HepG2 (cell line): ENCODE results near the gene MTHFS. TPM values are rescaled to one million over a fixed set of nuclear protein-coding genes. Genes with fewer than 3 reads are reported as not detected.

Source experiments
- ARID2 ChIP-seq: sonication (generic); formaldehyde crosslinking; IDR thresholded peaks from 2 replicates; pipeline ENCODE4 v1.8.1; 2022; ENCODE audit warnings: mild to moderate bottlenecking, missing genetic modification reagents, borderline replicate concordance
- ATAD3A ChIP-seq: sonication (generic); formaldehyde crosslinking; IDR thresholded peaks from 2 replicates; pipeline ENCODE4 v1.4.0; 2020; ENCODE audit warnings: missing genetic modification reagents
- ATF1 ChIP-seq: IDR thresholded peaks from 2 replicates; pipeline ENCODE4 v1.6.1; 2016; ENCODE audit warnings: mild to moderate bottlenecking, control low read depth
- DMTF1 ChIP-seq: sonication (generic); formaldehyde crosslinking; IDR thresholded peaks from 2 replicates; pipeline ENCODE4 v1.4.0; 2020; ENCODE audit warnings: mild to moderate bottlenecking, missing genetic modification reagents
- EP300 ChIP-seq, 3 experiments: sonication (generic) in 1 of 3; formaldehyde crosslinking in 1 of 3; IDR thresholded peaks; 2 replicates each; pipeline versions ENCODE4 v1.5.1 to v1.6.1; 2011 to 2020; ENCODE audit warnings: low read depth in 2 of 3, low read length in 2 of 3, borderline replicate concordance in 1 of 3, improper control_type of control experiment in 1 of 3, mild to moderate bottlenecking in 1 of 3, missing genetic modification reagents in 1 of 3, moderate library complexity in 1 of 3
- JUNB ChIP-seq: sonication (generic); formaldehyde crosslinking; IDR thresholded peaks from 2 replicates; pipeline ENCODE4 v1.8.0; 2022; ENCODE audit warnings: missing genetic modification reagents, mild to moderate bottlenecking, borderline replicate concordance
- SKI ChIP-seq: fragments of 450-650 bp; IDR thresholded peaks from one replicate; pipeline ENCODE4 v1.6.1; 2018; ENCODE audit warnings: mild to moderate bottlenecking; ENCODE audit not compliant: partially characterized antibody
- THAP7 ChIP-seq: sonication (generic); formaldehyde crosslinking; IDR thresholded peaks from 2 replicates; pipeline ENCODE4 v1.8.1; 2023; ENCODE audit warnings: mild to moderate bottlenecking, missing genetic modification reagents
- U2AF2 ChIP-seq: fragments of 200-400 bp; formaldehyde crosslinking; IDR thresholded peaks from 2 replicates; pipeline ENCODE4 v1.6.1; 2017; ENCODE audit warnings: low read depth, mild to moderate bottlenecking, low read length
- ZNF282 ChIP-seq: fragments of 450-650 bp; IDR thresholded peaks from 2 replicates; pipeline ENCODE4 v1.6.1; 2018; ENCODE audit not compliant: partially characterized antibody
- ZNF3 ChIP-seq: IDR thresholded peaks from 2 replicates; pipeline ENCODE4 v1.7.0; 2017; ENCODE audit warnings: inconsistent platforms
- ZNF333 ChIP-seq: sonication (generic); formaldehyde crosslinking; IDR thresholded peaks from 2 replicates; pipeline ENCODE4 v1.4.0; 2020; ENCODE audit warnings: mild to moderate bottlenecking, missing genetic modification reagents, borderline replicate concordance
- ZNF572 ChIP-seq: sonication (generic); formaldehyde crosslinking; IDR thresholded peaks from 2 replicates; pipeline ENCODE4 v1.5.1; 2020; ENCODE audit warnings: mild to moderate bottlenecking, missing genetic modification reagents
- ZNF597 ChIP-seq: sonication (generic); formaldehyde crosslinking; IDR thresholded peaks from 2 replicates; pipeline ENCODE4 v1.5.0; 2020; ENCODE audit warnings: missing genetic modification reagents
- ZNF720 ChIP-seq: sonication (generic); formaldehyde crosslinking; IDR thresholded peaks from 2 replicates; pipeline ENCODE4 v1.4.0; 2020; ENCODE audit warnings: missing genetic modification reagents
- ZNF761 ChIP-seq: sonication (generic); formaldehyde crosslinking; conservative IDR thresholded peaks from 2 replicates; pipeline ENCODE4 v1.4.0; 2020; ENCODE audit warnings: mild to moderate bottlenecking, missing genetic modification reagents
- ZNF781 ChIP-seq: sonication (generic); formaldehyde crosslinking; IDR thresholded peaks from 2 replicates; pipeline ENCODE4 v1.5.1; 2020; ENCODE audit warnings: borderline replicate concordance, mild to moderate bottlenecking, missing genetic modification reagents; ENCODE audit errors: not compliant biosample characterization
- ZSCAN30 ChIP-seq: sonication (generic); formaldehyde crosslinking; IDR thresholded peaks from 2 replicates; pipeline ENCODE4 v1.5.0; 2020; ENCODE audit warnings: mild to moderate bottlenecking, missing genetic modification reagents
- polyA plus RNA-seq, 8 experiments: library from polyadenylated mRNA; depleted of rRNA in 3 of 8; stranded (reverse) in 7 of 8; unstranded in 1 of 8; fragments of >200 nt; fragmentation: Illumina TruSeq in 4 of 8; extraction: Trizol in 4 of 8; gene quantifications; 2 replicates each; pipeline versions ENCODE4 v1.2.1 to v1.2.3, GENCODE V29; 2011 to 2016; ENCODE audit warnings: low read depth in 4 of 8, missing spikeins in 1 of 8, mixed read lengths in 1 of 8; ENCODE audit not compliant: insufficient read depth in 1 of 8
- total RNA-seq, 5 experiments: library from RNA; depleted of rRNA; stranded (reverse); fragments of >200 nt; fragmentation: Illumina TruSeq; extraction: Trizol; gene quantifications; 2 replicates each; pipeline ENCODE4 v1.2.3, GENCODE V29; 2016; ENCODE audit warnings: low read depth in 1 of 5
- TF ChIP-seq, protein P1 (sequence below): sonication (generic); formaldehyde crosslinking; IDR thresholded peaks from 2 replicates; pipeline ENCODE4 v1.9.0; 2022; ENCODE audit warnings: low read depth, missing genetic modification reagents
- TF ChIP-seq, protein P2 (sequence below): sonication (generic); formaldehyde crosslinking; IDR thresholded peaks from 2 replicates; pipeline ENCODE4 v1.4.0; 2020; ENCODE audit warnings: missing genetic modification reagents, mild to moderate bottlenecking, borderline replicate concordance
- TF ChIP-seq, protein P3 (sequence below), 2 experiments: sonication (generic) in 1 of 2; formaldehyde crosslinking in 1 of 2; IDR thresholded peaks; 2 replicates each; pipeline versions ENCODE4 v1.4.0 to v1.6.1; 2018 to 2020; ENCODE audit warnings: missing genetic modification reagents in 2 of 2, borderline replicate concordance in 1 of 2, low read depth in 1 of 2, mild to moderate bottlenecking in 1 of 2, missing biosample characterization in 1 of 2

MTHFS gene
- total and polyA plus RNA-seq, 2 of the 13 experiments (the other 11 are each of a cell fraction or from before 2014, with no cell fraction given) = 37.0 to 49.7 TPM

DNA sequence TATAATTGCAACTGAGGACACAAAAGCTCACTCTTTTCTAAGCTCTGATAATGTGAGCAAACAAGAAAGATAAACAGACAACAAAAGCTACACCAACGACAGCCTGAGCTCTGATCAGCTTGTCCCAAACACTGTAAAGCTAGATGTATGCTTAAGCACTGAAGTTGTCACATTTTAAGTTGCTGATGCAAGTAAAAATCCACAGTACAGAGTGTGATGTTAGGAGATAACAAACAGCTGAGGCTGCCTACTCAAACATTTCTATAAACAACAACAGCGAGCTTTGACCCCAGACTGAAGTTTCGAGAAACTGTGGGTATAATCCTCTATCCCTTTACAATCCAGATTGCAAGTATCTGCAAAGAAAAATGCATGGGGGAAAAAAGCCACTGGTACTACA, 10.7 kb downstream of the MTHFS start (continued):
- no peak for TF ChIP-seq SKI
- no peak for TF ChIP-seq ATAD3A (CRISPR knock-in tag)
- no peak for TF ChIP-seq ZNF781
- TF ChIP-seq ZNF761 (CRISPR knock-in tag) = no peak
- no peak for TF ChIP-seq ZNF3 (CRISPR knock-in tag)
- TF ChIP-seq ZNF282 = no peak
- peak in 1 of 2 experiments; percentile 78; a peak in 2 of 4 replicates for TF ChIP-seq EP300 (IDR thresholded peaks at IDR 0.05; ENCODE audit: low read depth in 2 of 2, low read length in 2 of 2)
- TF ChIP-seq EP300 (CRISPR knock-in tag; IDR thresholded peaks at IDR 0.05; ENCODE audit: borderline replicate concordance) = peak; percentile 33; the same call in 1 of the 2 replicates
- TF ChIP-seq, protein P1, sequence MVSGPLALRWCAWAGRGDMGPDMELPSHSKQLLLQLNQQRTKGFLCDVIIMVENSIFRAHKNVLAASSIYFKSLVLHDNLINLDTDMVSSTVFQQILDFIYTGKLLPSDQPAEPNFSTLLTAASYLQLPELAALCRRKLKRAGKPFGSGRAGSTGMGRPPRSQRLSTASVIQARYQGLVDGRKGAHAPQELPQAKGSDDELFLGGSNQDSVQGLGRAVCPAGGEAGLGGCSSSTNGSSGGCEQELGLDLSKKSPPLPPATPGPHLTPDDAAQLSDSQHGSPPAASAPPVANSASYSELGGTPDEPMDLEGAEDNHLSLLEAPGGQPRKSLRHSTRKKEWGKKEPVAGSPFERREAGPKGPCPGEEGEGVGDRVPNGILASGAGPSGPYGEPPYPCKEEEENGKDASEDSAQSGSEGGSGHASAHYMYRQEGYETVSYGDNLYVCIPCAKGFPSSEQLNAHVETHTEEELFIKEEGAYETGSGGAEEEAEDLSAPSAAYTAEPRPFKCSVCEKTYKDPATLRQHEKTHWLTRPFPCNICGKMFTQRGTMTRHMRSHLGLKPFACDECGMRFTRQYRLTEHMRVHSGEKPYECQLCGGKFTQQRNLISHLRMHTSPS = no peak
- TF ChIP-seq ZNF720 (CRISPR knock-in tag) = no peak
- TF ChIP-seq ZSCAN30 = no peak
- no peak for TF ChIP-seq ZNF333 (CRISPR knock-in tag)
- no peak for TF ChIP-seq DMTF1 (CRISPR knock-in tag)
- TF ChIP-seq JUNB = no peak
- TF ChIP-seq, protein P2, sequence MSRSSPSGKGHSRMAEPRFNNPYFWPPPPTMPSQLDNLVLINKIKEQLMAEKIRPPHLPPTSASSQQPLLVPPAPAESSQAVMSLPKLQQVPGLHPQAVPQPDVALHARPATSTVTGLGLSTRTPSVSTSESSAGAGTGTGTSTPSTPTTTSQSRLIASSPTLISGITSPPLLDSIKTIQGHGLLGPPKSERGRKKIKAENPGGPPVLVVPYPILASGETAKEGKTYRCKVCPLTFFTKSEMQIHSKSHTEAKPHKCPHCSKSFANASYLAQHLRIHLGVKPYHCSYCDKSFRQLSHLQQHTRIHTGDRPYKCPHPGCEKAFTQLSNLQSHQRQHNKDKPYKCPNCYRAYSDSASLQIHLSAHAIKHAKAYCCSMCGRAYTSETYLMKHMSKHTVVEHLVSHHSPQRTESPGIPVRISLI (CRISPR knock-in tag) = no peak
- no peak for TF ChIP-seq ATF1
- TF ChIP-seq THAP7 (CRISPR knock-in tag) = no peak
- TF ChIP-seq U2AF2 = no peak
- no peak for TF ChIP-seq ZNF597
- TF ChIP-seq, protein P3, sequence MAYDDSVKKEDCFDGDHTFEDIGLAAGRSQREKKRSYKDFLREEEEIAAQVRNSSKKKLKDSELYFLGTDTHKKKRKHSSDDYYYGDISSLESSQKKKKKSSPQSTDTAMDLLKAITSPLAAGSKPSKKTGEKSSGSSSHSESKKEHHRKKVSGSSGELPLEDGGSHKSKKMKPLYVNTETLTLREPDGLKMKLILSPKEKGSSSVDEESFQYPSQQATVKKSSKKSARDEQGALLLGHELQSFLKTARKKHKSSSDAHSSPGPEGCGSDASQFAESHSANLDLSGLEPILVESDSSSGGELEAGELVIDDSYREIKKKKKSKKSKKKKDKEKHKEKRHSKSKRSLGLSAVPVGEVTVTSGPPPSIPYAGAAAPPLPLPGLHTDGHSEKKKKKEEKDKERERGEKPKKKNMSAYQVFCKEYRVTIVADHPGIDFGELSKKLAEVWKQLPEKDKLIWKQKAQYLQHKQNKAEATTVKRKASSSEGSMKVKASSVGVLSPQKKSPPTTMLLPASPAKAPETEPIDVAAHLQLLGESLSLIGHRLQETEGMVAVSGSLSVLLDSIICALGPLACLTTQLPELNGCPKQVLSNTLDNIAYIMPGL (CRISPR knock-in tag; IDR thresholded peaks at IDR 0.05; ENCODE audit: borderline replicate concordance in 1 of 2, low read depth in 1 of 2) = no peak
- TF ChIP-seq ARID2 (CRISPR knock-in tag) = no peak
- TF ChIP-seq ZNF572 = no peak
